Suppressor macrophage treated with lipopolysaccharide for 4 hours (primary cell): ENCODE measurements around the gene RPL37A.
A peak's percentile ranks its signal among the peaks of the same experiment; 100 is the strongest.

Experiments used
- DNase-seq: peaks from one replicate; pipeline ENCODE4 v3.0.0-alpha.2; 2020

Gene RPL37A

DNA sequence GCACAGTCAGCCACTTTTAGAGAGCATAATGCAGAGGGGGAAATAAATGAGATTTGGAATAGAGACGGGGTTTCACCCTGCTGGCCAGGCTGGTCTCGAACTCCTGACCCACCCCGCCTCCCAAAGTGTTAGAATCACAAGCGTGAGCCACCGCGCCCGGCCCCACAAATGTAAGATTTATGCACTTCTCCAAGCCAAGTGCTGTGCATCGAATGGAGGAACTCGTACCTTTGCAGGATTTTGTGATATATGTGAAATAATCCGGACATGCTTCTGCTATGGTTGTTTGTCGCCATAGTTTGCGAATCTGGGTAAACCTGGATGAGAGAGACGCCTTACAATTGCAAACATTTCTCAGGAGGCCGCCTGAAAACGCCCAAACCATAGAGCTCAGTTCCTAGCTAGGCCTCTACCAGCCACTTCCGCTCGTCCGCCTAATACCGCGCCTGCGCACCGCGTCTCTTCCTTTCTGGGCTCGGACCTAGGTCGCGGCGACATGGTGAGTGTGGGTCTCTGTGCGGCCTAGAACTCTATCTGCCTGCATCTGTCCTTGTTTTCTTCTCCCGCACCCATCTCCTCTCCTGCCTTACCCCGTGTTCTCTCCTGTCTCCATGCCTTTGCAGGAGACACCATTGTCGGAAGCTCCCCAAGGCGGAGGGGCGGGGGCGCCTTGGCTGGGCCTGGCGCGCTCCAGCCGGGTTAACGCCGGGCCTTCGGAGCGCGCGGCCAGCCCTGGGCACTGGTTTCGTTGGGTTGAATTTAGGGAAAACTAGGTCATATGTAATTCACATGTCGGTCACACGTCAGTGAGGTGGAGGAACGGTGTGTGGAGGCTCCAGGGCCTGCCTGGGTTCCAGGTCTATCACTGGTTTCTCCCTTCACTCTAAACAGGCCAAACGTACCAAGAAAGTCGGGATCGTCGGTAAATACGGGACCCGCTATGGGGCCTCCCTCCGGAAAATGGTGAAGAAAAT, at the start of gene RPL37A:
TSS of gene RPL37A (plus strand) at position 466 of the 974 bp plus-strand sequence. CDS start at position 497, 31 bp downstream.
- DNase-seq, result peak; percentile 97

DNA sequence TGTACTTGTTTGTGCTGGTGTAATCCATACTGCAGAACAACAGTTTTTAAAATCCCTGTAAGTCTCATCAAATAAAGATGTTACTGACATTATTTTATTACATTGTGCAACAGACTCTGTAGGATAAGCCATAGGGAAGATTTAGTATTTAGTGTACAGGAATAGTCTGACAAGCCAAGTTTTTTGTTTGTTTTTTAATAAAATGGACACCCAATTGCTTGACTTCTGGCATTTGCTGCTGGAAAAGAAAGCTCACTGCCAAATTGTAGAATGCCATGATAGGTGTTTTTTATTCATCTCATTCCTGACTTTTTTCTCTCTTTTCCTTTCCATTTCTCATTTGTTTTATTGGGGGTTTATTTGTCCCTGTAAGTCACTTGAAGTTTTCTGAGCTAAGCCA, 48.3 kb upstream of the RPL37A start:
- no peak for DNase-seq

DNA sequence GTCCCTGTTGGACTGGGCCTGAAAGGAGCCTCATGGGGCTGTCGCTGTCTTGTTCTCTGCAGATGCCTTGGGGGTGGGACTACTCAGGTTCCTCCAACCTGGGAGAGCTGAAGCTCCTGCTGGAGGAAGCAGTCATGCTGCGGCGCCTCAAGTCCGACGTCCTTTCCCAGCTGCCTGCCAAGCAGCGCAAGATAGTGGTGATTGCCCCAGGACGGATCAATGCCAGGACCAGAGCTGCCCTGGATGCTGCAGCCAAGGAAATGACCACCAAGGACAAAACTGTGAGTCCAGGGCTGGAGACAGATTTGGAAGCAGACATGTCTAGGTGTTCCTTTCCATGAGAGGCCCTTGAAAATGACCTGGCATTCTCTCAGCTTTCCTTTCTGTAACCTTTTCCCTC, 47.9 kb upstream of the RPL37A start:
- DNase-seq, result no peak

DNA sequence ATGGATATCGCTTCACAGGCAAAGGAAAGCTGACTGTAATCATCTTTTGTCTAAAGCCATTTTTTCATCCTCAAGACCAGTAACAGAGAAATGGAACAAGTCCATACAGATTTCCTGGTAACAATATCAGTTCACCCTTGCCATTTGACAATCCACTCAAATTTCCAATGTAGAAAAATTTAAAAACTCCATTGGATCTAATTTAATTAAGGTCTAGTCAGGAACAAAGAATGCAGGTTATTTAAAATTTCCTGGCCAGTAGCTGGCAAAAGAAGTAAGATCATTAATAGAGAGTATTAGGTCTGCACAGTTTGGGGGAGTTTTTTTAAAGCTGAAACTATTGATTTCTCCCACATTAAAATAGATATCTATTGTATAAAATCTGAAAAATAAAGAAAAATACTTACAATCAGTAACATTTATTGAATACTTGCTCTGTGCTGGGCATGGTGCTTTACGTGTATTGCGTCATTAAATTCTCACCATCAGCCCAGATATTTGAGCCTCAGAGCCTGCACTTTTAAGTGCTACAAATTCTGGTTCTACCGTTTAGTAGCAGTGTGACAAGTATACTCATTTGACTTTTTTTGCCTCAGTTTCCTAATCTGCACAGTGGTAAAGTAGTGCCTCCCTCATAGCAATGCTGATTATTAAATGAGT, 44.6 kb upstream of the RPL37A start:
- DNase-seq, result no peak

DNA sequence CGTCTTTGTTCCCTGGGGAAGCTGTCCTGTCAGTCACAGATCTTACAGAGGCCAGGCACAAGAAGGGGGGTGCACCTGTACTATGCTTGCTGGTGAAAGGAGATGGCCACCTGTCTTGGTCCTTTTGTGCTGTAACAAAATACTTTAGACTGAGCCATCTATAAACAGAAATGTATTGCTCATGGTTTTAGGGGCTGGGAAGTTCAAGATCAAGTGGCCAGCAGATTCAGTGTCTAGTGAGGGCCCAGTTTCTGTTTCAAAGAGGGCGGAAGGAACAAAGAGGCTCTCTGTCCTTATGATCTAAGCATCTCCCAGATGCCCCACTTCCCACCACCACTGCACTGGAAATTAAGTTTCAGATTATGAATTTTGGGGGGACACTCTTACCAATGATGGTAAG, 35.5 kb upstream of the RPL37A start:
- DNase-seq, result no peak

DNA sequence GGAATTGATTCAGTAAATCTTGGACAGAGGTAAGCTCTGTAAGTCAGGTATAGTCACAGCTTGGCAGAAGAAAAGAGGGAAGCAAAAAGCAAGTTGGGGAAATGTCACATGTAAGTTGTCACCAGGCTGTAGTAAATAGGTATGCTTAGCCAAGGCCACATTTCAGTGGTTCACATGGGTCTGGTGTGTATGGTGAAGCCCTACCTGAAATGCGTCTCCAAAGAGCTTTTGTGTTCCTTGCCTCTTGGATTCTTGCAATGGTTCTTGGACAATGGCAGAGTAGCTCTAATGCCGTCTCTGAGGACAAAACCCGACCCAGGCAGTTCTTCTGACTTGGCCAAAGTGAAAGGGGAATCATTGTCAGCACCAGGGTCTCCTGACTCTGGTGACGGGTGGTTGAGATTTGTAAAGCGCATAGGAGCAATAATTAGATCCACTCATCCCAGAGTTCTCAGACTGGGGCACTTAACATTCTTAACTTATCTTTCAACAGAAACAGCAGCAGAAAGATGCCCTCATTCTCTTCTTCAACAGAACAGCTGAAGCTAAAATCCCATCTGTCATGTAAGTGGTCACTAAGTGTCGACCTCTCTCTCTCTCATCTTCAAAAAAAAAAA, 34.4 kb upstream of the RPL37A start:
- DNase-seq, result no peak

DNA sequence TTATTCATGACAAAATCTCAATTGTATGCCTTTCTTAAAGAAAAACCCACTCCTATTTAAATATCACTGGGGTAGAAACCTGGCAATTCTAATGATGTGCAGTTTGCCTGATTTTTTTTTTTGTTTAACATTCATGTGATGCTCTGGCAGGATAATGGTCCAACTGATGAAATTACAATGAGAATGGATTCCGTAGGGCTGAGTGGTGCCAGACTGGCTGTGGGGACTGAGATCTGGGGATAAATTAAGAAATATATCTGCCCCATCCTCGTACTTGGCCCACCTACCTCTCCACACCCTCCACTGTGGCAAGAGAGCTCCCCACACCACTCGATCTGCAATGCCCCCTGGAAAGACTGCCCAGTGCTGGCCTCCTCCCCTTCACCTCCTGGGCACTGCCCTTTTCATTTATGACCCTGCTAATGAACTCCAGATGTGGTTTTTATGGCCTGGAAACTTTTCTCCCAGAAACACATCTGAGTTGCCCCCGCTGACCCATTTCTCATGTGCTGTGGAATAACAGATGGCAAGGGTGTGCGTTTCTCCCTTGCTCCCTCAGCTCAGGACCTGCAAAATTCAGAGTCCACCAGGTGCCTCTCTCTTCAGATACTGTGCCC, 33.0 kb upstream of the RPL37A start:
- no peak for DNase-seq

DNA sequence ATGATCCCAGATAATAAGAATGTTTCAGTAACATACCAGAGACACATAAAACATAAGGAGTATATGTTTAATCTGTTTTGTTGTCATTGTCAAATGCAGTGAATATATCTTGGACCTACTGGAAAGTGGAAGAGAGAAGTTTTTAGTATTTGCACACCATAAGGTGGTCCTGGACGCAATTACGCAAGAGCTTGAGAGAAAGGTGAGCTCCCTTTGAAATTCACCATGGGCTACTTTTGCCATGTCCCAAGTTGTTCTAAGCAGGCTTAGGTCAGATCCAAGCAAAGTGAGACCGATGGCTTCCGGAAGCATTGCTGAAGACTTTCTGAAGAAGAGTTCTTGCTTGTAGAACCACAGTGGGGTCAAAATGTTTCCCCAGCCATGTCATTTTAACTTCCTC, 30.8 kb upstream of the RPL37A start:
- DNase-seq, result no peak

DNA sequence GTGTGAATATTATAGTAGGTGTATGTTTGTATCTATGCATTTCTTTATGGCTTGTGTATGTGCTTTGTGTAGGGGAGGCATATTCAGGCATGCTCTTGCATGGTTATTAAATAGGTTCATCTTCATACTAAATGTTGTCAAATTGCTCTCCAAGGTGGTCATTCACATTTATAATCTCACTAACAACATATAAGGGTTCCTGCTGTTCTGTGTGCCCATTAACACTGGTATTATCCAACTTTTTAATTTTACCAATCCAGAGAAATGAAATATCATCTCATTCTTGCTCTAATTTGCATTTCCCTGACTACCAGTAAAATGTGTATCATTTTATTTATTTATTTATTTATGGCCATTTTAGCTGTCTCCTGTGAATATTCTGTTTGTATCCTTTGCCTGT, 29.0 kb upstream of the RPL37A start:
- no peak for DNase-seq

DNA sequence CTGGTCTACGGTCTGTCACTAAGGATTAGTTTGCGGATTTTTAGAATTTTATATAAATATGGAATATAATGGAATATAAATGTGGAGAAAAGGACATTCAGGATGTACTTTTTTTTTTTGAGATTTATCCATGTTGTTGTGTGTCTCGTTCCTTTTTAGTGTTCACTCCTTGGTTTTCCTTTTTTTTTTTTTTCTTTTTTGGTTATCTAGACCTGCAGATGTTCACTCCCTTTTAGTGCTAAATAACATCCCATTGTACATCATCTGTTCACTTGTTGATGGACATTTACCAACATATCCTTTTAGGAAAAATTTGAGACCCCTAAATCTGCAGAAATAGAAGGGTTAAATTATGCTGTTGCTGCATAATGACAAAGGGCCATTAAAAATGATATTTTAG, 25.5 kb upstream of the RPL37A start:
- DNase-seq, result no peak

DNA sequence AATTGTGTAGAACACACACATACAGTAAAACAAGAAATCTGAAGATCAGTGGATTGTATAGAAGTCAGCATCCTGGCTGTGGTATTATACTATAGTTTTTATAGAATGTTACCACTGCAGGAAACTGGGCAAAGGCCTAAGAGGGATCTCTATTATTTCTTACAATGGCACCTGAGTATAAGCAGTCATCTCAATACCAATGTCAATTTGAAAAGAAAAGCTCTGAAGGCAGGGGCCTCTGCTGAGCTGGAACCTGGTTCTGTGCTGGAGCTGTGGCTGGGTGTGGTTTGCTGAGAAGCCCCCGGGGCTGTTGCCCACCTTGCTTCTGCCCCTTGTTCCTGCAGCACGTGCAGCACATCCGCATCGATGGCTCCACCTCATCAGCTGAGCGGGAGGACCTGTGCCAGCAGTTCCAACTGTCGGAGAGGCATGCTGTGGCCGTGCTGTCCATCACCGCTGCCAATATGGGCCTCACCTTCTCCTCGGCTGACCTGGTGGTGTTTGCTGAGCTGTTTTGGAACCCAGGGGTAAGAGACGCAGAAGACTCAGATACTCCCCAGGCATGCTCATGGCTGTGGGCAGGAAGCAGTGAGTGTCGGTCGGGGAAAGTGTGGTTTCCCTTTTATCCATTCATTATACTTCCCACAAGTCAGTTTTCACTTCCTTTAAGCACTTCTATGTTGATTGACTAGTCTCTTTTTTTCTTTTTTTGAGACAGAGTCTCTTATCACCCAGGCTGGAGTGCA, 23.5 kb upstream of the RPL37A start:
- peak; percentile 82 for DNase-seq

DNA sequence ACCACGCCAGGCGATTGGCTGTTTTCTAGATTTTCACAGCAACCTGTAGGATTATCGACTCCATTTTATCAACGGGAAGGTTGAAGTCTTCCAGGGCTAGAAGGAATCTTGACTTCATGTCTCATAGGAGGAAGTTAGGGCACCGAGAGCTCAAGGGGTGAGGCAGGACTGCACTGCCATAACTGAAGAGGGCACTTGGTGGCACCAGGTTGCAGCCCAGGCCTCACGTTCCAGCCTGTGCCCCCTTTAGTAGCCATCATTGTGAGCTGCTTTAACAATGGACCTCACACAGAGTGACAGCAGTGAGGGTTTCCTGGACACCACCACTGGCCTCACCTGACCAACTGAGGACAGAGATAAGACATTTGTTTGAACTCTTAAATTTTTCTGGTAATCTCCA, 22.9 kb upstream of the RPL37A start:
- no peak for DNase-seq

DNA sequence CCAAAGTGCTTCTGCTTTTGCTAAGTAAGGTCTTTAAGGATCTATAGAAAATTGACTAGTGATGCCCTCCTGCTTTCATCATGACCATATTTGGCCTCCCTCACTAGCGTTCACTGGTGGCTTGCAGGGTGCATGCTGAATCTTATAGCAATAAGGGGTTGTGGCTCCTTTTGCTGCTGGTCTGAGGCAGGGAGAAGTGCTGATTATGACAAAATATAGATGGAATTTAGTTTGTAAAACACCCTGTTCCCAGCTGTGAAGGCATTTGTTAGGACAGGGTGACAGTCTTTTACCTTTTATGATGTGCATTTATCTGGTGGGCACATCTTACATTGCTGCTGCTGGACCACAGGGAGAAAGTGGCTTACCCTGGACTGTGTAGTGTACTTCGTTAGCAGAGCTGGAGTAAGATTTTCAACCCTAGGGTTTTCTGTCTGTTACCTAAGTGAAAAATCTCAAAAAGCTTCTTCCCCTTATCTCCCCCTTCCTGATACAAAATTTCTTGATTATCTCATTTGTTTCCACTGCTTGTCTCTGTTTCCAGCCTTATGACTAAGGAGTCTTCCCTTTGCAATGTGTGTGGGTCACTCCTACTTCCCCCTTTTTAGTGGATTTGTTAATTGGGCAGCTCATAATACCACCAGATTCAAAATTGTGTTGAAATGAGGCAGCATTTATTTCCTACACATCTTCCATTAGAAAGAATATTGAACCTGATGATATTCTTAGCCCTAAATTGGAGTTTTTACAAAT, 21.2 kb upstream of the RPL37A start:
- peak; percentile 85 for DNase-seq

DNA sequence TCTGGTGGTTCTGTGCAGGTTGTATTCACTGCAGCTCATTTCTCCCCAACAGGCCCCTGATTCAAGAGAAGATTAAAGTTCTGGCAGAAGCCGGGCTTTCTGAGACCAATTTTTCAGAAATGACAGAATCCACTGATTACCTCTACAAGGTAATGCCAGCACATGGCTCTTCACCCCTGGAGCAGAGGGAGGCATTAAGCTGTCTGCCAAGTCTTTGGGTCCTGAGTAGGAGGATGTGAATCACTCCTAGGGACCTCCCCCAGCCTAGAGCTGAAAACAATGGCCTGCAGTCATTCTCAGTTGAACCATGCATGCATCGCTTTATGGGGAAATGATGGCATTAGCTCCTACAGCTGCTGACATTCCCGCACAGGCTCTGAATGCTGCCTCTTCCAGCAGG, 20.5 kb upstream of the RPL37A start:
- DNase-seq, result peak; percentile 74

DNA sequence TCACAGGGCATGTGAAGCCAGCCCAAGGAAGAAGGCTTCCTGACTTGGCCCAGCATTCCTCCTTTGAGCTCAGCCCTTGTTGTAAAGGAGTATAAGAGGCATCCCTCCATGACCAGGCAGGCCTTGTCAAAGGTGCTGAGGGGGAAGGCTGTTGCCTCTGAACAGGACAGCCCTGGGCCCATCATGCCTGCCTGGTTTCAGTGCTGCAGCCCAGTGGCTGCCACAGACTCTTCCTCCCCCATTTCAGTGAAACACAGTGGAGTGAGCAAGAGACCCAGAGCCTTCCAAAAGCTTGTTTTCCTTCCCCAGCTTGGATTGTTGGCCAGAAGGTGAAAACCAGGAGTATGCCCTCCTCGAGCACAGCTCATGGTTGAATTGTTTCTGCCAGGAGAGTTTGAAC, 19.9 kb upstream of the RPL37A start:
- DNase-seq, result no peak

DNA sequence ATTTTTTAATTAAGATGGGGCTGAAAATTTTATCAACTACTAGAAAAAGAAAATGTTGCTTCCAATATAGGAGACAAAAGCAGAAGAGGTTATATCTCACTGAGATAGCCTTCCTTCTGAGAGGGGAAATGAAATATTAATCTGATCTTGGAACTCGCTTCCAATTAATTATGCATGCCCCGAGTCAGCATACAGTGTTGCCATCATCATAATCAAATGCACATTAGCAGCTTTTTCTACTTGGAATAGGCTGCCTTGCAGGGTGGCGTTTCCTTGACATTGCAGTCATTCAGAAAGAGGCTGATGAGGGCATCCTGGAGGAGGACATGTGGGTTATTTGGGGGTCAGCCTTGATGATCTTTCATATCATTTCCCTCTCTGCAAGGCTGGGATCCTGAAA, 18.4 kb upstream of the RPL37A start:
- no peak for DNase-seq

DNA sequence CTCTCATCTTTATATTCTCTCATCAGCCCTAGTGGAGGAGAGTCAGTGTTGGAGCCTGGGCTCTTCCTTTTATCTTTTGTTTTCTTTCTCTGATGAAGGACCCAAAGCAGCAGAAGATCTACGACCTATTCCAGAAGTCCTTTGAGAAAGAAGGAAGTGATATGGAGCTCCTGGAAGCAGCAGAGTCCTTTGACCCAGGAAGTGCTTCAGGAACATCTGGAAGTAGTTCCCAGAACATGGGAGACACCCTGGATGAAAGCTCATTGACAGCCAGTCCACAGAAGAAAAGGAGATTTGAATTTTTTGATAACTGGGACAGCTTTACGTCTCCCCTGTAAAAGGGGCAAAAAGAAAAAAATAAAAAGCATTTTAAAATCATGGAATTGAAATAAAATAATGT, 16.0 kb upstream of the RPL37A start:
- DNase-seq, result no peak

DNA sequence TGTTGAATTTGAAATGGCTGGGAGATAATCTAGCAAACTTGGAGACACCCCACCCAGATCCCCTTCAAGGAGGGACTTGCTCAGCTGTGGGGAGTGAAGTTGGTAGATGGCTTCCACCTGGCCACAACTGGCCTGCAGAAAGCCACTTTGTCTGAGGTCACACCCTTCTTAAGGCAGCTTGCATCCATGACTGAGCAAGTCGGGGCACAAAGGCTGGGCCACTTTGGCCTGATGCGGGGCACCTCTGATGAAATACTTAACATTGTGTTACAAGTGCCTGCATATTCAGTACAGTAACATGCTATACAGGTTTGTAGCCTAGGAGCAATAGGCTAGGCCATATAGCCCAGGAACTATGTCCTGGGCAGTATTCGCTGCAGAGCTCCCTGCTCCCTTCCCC, 13.4 kb upstream of the RPL37A start:
- DNase-seq, result no peak

DNA sequence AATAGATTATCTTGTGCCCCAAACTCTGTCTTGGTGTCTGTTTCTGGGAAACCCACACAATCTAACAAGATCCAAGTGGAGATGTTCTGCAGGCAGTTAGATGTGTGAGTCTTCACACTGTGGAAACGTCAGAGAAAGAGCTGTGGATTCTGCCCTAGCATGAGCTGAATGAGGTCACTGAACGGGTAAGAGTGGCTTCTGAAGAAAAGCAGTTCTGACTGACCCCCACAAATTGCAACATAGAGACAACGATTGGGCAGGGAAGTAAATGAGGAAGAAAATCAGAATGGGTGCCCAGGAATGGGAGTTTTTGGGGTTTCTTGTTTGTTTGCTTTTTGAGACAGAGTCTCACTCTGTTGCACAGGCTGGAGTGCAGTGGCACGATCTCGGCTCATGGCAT, 12.9 kb upstream of the RPL37A start:
- peak; percentile 81 for DNase-seq

DNA sequence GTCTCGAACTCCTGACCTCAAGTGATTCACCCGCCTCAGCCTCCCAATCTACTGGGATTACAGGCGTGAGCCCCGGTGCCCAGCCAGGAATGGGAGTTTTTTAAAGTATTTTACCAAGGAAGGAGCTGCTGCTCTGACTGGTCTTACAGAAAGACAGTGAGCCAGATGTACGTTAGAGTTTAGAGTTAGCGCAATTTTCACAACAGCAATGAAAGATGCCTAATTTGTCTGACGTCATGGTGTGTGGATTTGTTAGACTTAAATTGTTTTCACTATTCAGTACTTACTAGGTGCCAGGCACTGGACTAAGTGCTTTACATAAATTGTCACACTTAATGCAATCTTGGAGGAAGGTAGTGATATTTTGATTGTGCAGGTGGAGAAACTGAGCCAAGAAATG, 12.4 kb upstream of the RPL37A start:
- DNase-seq, result peak; percentile 35

DNA sequence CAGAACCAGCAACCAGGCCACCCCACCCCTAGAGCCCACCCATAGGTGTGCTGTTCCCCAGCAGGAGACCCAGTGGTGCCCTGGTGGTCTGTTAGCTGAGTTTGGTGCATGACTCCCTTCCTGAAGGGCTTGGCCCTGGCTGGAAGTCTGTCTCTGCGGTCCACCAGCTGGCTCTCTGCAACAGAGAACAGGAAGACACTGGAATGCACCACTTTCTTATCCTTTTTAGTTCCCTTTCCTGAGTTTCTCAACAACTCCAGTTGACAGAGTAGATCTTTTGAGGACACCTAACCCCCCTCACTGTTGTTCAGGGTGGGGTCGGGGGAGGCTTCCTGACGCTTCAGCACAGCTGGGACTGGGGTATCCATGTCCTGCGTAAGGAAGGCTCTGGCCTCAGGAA, 11.9 kb upstream of the RPL37A start:
- peak; percentile 61 for DNase-seq

DNA sequence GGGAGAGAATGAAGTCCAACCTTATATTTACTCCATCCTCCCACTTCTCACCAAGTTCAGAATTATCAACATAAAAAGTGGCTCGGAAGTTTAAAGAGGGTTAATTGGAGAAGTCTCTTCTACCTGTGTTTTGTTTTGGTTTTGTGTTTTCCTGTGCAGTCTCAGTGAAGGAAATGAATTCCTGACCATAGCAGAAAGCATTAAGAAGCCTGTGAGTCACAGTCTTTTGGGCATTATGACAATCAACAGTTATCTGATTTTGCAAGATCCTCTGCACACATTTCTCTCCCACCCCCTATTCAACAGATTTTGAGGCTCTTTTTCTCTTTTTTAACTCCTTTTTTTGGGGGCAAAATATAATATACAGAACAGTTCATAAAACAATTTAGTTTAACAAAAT, 8.6 kb upstream of the RPL37A start:
- DNase-seq, result peak; percentile 59
